Ectodermal cell (in vitro differentiated cells): ENCODE data around the gene SLC25A36.
"Not testable (repeated sequence)": the region's sequence is repeated elsewhere in the genome, so short reads cannot be mapped to it uniquely, and the experiment has no call there.

ENCODE experiments used
- H3K27ac ChIP-seq: 2 replicates; pipeline ENCODE4 v1.7.0; 2013; ENCODE audit warnings: mild to moderate bottlenecking, low read depth, low read length; ENCODE audit not compliant: insufficient read depth, poor library complexity, severe bottlenecking
- H3K27me3 ChIP-seq: 2 replicates; pipeline ENCODE4 v1.7.0; 2013; ENCODE audit warnings: mild to moderate bottlenecking, low read length; ENCODE audit not compliant: insufficient read depth, control insufficient read depth, poor library complexity, severe bottlenecking
- H3K36me3 ChIP-seq: one replicate; pipeline ENCODE4 v1.7.0; 2013; ENCODE audit warnings: low read length; ENCODE audit not compliant: control insufficient read depth, insufficient read depth
- H3K4me1 ChIP-seq: one replicate; pipeline ENCODE4 v1.7.0; 2013; ENCODE audit warnings: low read length; ENCODE audit not compliant: control insufficient read depth, insufficient read depth
- H3K4me3 ChIP-seq: 2 replicates; pipeline ENCODE4 v1.7.0; 2013; ENCODE audit warnings: low read depth, low read length, control low read depth; ENCODE audit not compliant: insufficient read depth
- H3K9me3 ChIP-seq: 2 replicates; pipeline ENCODE4 v1.7.0; 2013; ENCODE audit warnings: mild to moderate bottlenecking, low read length, moderate library complexity; ENCODE audit not compliant: control insufficient read depth
- whole genome bisulfite sequencing, 2 experiments: methylation state at CpG; one replicate each; pipeline ENCODE4 v1.1.7; 2013; ENCODE audit warnings: missing lambda C conversion rate in 2 of 2; 5-methylcytosine and 5-hydroxymethylcytosine counted together

SLC25A36 gene

DNA sequence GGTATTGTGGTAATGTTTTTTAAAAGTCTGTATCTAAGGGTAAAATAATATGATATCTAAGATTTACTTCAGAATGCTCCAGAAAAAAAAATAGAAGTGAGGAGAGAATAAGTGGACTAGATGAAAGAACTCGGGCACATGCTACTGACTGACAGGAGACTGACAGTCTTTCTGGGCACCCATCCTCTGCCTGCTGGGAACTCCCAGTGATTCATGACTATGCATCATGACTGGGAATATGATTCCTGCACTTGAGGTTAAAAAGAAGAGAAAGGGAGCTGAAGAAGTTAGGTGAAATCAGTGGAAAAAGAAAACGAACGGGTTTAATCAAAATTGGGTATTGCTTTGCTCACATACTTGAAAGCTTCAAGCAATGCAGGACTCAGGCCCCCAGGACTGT lies 73.8 kb downstream of the SLC25A36 start:
- no peaks in the 10 kb centered on the region for H3K36me3 ChIP-seq
- H3K4me1 ChIP-seq = no peaks in the 10 kb centered on the region
- H3K27me3 ChIP-seq = no peaks in the 10 kb centered on the region
- no peaks in the 10 kb centered on the region for H3K9me3 ChIP-seq
- no peak overlapping the region for H3K27ac ChIP-seq
- H3K4me3 ChIP-seq = no peak overlapping the region
- WGBS, 2 experiments = 89 to 91% methylated on average over 3 of the region's 3 CpGs

- H3K9me3 ChIP-seq, H3K27me3 ChIP-seq, H3K4me3 ChIP-seq, H3K4me1 ChIP-seq, H3K36me3 ChIP-seq, H3K27ac ChIP-seq: not testable (repeated sequence)
- WGBS, 2 experiments = 88 to 92% methylated on average over 21 to 23 of the region's 23 CpGs
Measured at GRCh38 chr3:141017366-141018322, 76.0 kb downstream of the SLC25A36 start.

DNA sequence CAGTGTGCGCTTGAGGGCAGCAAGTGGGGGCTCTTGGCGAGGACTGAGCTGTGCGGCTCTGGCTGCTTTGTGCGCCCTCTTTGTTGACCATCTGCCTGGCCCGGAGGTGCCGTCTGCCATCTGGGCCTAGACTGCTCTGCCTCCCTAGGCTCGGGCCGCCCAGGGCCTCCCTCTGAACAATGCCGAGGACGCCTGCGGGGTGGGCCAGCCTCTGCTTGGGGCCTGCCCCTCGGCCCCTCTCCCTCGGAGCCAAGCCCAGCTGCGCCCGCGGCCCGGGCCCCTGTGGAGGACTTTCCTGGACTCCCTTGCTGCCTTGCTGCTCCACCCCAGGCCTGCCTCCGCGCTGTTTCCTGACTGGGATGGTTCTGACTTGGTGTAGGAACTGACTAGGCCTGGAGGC lies 77.6 kb downstream of the SLC25A36 start:
- no peaks in the 10 kb centered on the region for H3K4me1 ChIP-seq
- H3K9me3 ChIP-seq = no peaks in the 10 kb centered on the region
- H3K36me3 ChIP-seq = no peaks in the 10 kb centered on the region
- no peak overlapping the region for H3K27ac ChIP-seq
- 94 to 95% methylated on average over 19 of the region's 19 CpGs for WGBS, 2 experiments
- H3K27me3 ChIP-seq = no peaks in the 10 kb centered on the region
- H3K4me3 ChIP-seq = no peak overlapping the region

DNA sequence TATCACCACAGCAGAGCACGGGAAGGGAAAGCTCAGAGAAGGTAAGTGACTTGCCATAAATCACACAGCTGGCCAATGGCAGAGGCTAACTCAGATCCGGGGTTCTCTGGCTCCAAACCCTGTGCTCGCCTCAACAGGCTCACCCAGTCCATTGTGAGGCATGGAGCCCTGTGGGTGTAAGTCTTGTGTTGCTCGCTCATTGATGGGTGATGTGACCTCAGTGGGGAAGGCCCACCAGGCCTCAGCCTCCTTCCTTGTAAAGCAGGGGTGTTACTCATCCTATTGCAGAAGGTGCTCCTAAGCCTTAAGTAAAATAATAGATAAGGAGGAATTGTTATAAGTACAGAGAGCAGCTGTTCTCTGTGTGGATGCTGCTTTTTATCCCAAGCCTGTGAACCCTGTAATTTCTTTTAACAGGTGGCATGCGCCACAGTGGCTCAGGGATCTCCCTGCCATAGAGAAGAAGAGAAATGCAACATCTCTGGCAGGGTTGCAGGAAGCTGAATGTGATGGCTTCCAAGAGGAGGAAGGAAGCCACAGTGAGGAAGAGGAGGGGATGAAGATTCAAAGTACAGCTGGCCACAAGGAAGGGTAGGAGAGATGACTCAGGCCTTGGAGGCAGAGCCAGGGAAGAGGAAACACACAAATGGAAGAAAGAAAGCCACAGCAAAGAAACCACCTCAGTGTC lies 78.7 kb downstream of the SLC25A36 start:
- Histone ChIP-seq H3K27me3 (no peaks in the 10 kb centered on the region), H3K4me1 (no peaks in the 10 kb centered on the region), H3K36me3 (no peaks in the 10 kb centered on the region), H3K27ac (no peak overlapping the region), H3K4me3 (no peak overlapping the region), H3K9me3 (no peaks in the 10 kb centered on the region)
- WGBS, 2 experiments = 95 to 96% methylated on average over 5 of the region's 5 CpGs

DNA sequence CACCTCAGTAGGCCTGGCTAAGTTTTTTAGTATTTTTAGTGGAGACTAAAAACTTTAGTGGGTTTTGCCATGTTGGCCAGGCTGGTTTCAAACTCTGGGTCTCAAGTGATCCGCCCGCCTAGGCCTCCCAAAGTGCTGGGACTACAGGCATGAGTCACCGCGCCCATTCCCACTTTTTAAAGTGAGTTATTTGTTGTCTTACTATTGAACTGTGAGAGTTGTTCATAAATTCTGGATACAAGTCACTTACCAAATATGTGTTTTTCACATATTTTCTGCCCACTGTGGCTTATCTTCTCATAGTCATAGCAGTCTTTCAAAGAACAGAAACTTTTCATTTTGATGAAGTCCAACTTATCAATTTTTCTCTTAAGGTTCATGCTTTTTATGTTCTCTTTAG lies 79.6 kb downstream of the SLC25A36 start:
- Histone ChIP-seq H3K4me3 (no peak overlapping the region), H3K27ac (no peak overlapping the region), H3K9me3 (no peaks in the 10 kb centered on the region), H3K36me3 (no peaks in the 10 kb centered on the region), H3K27me3 (no peaks in the 10 kb centered on the region), H3K4me1 (no peaks in the 10 kb centered on the region)
- 91 to 96% methylated on average over 4 of the region's 4 CpGs for WGBS, 2 experiments
